ENCODE data around the gene GALNT6.
"Not testable (repeated sequence)": the region's sequence is repeated elsewhere in the genome, so short reads cannot be mapped to it uniquely, and the experiment has no call there.

GALNT6 gene

GRCh38 chr12:51320311-51320694 is 70.9 kb downstream of the GALNT6 start:
- no peak for DNase-seq

- no peak for DNase-seq
Observed at GRCh38 chr12:51318846-51319599, 72.2 kb downstream of the GALNT6 start.

- DNase-seq = not testable (repeated sequence)
Observed at GRCh38 chr12:51318057-51318806, 73.0 kb downstream of the GALNT6 start.

- no peak for DNase-seq
Observed at GRCh38 chr12:51311389-51311788, 79.8 kb downstream of the GALNT6 start.

- no peak for DNase-seq
Observed at GRCh38 chr12:51307655-51308593, 83.3 kb downstream of the GALNT6 start.

- DNase-seq = no peak
Observed at GRCh38 chr12:51306507-51306906, 84.7 kb downstream of the GALNT6 start.

Measured in activated T-cell treated with anti-CD3 and anti-CD28 coated beads for 4 hours (primary cell).